GM19240 (cell line): ENCODE data around the gene SLC16A6.
"Not testable (repeated sequence)": the region's sequence is repeated elsewhere in the genome, so short reads cannot be mapped to it uniquely, and the experiment has no call there.

ENCODE experiments used
- DNase-seq: peaks from one replicate; pipeline ENCODE4 v3.0.0; 2011; ENCODE audit warnings: low spot score; ENCODE audit not compliant: insufficient read length

The SLC16A6 gene

DNA sequence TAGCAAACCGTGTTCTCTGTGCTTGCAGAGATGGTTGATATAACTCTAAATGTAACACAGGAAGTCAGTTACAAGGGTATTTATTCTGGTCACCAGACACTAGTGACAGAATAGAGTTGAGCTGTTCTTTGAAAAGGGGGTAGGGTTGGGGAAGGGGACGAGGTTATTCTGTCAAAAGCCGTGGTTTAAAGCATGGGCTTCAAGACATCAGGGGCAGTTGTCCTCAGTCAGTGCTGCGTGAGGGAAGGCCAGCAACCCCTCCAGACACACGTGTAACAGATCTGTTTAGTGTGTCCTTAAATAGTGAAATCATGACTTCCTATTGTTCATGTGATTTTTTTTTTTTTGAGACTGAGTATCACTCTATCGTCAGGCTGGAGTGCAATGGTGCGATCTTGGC lies 37.5 kb downstream of the SLC16A6 start:
- not testable (repeated sequence) for DNase-seq

- DNase-seq = no peak
Measured at GRCh38 chr17:68249354-68249765, 41.6 kb downstream of the SLC16A6 start.

- no peak for DNase-seq
Measured at GRCh38 chr17:68248891-68249290, 42.0 kb downstream of the SLC16A6 start.

DNA sequence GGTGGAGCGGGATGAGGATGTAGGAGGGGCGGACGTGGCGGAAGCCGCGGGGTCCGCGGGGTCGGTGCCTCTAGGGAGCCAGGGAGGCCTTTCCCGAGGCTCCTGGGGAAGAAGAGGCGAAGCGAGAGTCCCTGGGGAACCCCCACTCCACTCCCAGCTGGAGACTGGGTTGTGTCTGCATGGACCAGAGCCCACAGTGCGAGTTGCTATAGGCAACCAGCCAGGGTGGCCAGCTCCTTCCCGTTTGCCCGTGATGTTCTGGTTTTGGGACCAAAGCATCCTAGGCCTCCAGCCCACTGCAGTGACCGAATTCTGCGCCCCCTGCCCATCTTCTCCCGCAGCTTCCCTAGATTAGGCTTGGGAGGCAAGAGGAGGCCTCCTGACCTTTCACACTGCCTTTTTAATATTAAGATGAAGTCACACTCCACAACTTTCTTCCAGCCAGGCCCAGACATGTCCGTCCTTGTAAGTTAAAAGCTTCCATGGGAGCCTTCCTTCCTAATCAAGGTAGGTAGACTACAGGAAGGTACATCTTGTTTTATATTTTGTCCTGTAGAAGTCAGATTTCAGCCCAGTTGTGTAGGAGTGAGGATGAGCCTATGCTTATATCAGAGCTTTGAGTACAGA lies 42.6 kb downstream of the SLC16A6 start:
- DNase-seq = no peak

DNA sequence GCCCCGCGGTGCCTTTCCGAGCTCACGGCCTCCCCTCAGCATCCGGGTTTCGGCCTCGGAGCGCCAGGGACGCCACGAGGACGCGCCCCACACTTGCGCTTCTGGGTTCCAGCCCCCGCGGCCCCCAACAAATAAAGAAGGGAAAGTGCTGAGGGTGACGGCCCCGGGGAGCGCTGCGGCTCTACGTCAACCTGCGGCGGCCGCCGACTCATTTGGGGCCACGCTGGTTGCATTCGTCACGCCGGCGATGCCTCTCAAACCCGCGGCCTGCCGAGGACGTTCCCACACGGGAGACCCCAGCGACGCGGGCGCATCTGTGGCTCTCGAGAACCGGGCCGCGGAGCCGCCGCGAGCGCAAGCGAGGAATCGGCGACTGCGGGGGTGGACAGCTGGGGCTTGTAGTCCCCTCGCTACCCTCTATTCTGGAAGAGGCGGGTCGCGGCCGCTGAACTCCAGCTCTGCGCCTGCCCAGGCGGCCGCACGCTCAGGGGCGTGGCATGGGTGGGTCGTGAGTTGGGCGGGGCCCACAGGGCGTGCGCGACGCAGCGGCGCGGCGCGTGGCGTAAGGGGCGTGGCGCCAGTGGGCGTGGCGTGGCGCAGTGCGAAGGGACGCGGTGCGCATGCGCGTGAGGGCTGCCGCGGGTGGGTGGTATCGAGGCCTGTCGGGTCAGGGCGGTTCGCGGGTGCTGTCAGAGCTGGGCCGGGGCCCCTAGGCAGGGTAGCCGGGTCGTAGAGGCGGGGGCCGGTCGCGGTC lies 43.3 kb downstream of the SLC16A6 start, which contains the start of gene AMZ2:
Gene AMZ2 (plus strand): TSS at position 599 of the 754 bp plus-strand sequence. CDS start 2,145 bp downstream, outside the sequence.
- no peak for DNase-seq

DNA sequence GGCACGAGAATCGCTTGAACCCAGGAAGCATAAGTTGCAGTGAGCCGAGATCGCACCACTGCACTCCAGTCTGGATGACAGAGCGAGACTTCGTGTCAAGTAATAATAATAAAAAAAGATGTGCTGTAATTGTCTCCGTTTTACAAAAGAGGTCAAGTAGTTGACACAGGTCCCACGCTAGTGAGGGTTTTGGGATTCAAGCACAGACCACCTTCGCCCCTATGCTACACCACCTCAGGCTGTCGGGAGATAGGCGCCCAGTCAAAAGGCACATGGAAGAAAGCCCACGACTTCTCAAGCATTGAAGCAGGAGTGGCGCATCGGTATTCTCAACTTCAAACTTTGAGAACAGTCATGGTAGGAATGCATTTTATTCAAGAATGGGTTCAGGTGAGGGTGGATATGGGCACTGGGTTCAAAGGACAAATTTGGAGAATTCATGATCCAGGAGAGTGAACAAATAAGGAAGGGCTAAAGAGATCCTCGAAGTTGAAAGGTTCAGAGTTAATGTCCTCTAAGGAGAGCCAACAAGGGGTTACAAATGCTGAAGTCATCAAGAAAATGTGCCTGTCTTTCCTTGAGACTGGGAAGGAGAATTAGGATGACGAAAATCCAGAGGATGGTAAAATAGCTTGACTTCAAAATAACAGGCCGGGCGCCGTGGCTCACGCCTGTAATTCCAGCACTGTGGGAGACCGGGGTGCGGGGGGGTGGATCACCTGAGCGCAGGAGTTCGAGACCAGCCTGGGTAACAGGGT lies 44.5 kb downstream of the SLC16A6 start:
- no peak for DNase-seq

GRCh38 chr17:68239632-68240366 lies 51.1 kb downstream of the SLC16A6 start:
- DNase-seq = no peak

GRCh38 chr17:68238871-68239253 lies 52.1 kb downstream of the SLC16A6 start:
- DNase-seq = no peak

DNA sequence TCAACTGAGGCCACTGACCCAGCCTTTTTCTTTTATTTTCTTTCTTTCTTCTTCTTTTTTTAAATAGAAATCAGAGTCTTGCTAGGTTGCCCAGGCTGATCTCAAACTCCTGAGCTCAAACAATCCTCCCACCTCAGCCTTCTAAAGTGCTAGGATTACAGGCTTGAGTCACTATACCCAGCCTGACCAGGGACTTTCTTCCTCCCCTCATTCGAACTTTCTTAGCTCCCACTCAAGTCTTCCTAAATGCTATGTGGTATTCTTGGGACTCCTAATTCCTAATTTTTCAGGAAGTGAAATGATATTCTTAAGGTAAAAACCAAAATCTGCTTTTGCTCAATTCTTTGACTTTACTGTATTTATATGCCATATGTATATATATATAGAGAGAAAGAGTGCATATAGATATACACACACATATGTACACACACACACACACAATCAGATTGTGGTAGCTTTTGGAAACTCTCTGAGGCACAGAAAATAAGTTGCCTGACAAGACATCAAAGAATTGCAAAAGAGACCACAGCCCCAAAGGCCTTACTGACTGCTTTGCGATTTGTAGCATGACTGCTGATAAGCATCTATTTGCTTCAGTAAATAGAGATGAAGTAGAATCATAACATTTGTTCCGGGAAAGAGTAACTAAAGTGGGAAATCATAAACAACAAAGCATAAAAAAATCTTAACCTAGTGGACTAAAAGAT lies 52.6 kb downstream of the SLC16A6 start:
- no peak for DNase-seq

DNA sequence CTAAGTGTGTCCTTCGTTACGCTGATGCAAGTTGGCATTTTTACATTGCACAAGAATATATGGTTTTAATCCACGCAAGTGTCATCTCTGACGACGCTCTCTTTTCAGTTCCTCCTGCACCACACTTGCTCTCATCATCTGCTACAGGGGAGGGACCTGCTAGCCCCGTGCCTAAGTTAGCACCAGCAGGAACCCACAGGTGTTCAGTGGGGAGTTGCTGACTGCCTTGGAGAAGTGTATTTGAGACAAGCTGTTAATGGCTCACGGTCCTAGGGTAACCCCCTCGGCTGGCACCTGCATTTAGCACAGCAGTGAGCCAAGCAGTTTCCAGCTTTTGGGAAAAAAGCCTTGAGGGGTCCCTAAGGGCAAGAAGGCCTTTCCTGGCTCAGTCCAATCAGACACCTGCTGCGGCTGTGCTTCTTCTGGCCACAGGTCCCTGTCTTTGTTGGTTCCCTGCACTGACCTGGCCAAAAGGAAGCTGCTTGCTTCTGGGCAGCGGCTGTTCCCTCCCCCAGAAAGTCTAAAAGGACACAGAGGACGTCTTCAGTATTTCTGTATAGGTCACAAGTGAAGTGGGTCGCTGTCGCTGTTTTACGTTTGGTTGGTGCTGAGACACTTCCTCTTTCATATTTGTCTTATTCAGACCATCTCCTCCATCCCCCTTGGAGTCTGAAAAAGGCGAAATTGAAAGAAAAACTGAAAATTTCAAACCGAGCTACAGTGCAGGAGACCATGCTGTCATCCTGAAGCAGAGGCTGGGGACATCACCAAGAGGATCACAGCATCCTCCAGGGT lies 53.4 kb downstream of the SLC16A6 start:
- DNase-seq = not testable (repeated sequence)

DNA sequence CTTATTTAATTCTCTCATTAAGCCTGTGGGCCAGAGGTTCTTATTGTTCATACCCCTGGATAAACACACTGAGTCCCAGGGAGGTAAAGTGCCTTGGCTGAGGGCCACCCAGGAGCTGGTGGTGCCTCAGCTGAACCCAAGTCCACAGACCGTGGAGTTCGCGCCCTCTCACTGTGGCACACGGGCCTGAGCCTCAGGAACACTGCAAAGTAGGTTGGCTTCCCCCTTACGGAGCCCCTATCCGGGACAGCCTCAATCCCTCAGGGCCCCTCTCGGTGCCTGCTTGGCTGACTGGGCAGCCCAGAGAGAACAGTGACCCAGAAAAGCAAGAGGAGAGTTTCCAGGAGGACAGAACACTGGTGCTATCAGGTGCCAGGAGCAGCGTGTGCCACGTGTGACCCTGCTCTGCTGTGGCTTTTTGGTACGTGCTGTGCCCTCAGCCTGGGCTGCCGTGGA lies 55.6 kb downstream of the SLC16A6 start:
- not testable (repeated sequence) for DNase-seq

DNA sequence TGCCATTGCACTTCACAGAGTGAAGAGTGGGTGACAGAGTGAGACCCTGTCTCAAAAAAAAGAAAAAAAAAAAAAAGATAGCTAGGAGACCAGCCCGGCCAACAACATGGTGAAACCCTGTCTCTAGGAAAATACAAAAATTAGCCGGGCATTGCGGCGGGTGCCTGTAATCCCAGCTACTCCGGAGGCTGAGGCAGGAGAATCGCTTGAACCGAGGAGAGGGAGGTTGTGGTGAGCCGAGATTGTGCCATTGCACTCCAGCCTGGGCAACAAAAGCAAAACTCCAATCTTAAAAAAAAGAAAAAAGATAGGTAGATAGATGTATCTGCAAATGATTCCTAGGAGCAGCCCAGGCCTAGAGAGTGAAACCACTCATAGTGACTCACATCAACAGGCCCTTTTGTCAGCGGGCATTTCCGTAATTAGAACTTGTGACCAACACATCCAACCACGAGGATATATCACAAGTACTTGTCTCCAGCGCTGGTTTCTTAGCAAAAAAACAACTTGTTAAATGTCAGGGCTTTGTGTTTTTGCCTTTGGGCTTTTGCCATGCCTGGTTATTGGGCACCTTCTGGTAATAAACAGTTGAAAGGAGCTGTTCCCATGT lies 56.1 kb downstream of the SLC16A6 start:
- not testable (repeated sequence) for DNase-seq

GRCh38 chr17:68232741-68233140 lies 58.2 kb downstream of the SLC16A6 start:
- not testable (repeated sequence) for DNase-seq

GRCh38 chr17:68231541-68231940 lies 59.4 kb downstream of the SLC16A6 start:
- no peak for DNase-seq

- not testable (repeated sequence) for DNase-seq
Measured at GRCh38 chr17:68231131-68231530, 59.8 kb downstream of the SLC16A6 start.

GRCh38 chr17:68229619-68230018 lies 61.3 kb downstream of the SLC16A6 start:
- no peak for DNase-seq

GRCh38 chr17:68228817-68229570 lies 61.9 kb downstream of the SLC16A6 start:
- DNase-seq = no peak

- DNase-seq = not testable (repeated sequence)
Measured at GRCh38 chr17:68228039-68228680, 62.8 kb downstream of the SLC16A6 start.
